HEK293 (cell line): ENCODE measurements around the gene TTC1.

Source experiments
- CTCF ChIA-PET: fragments of 350-600 bp; formaldehyde crosslinking; extraction: SDS; loops from one replicate; lab custom pipeline; 2021; ENCODE audit warnings: antibody characterized with exemption; lab: Yijun Ruan, JAX
- POLR2A ChIA-PET: fragments of 300-600 bp; formaldehyde crosslinking; extraction: SDS; loops from one replicate; lab custom pipeline; 2020; ENCODE audit warnings: antibody characterized with exemption, inconsistent platforms; lab: Yijun Ruan, JAX
- H3K27ac ChIP-seq: fragments of 200-500 bp; sonication (Bioruptor generic); 2 replicates; pipeline ENCODE4 v1.5.1; 2014; ENCODE audit warnings: low read depth, low read length, control low read depth, inconsistent platforms; ENCODE audit errors: extremely low read depth
- H3K36me3 ChIP-seq, 2 experiments: fragments of 200-500 bp in 1 of 2; sonication (Bioruptor generic) in 1 of 2; 1 replicate in 1 of 2; 2 replicates in 1 of 2; pipeline ENCODE4 v1.5.1; 2014 to 2017; ENCODE audit warnings: inconsistent platforms in 2 of 2, low read length in 2 of 2; ENCODE audit not compliant: control insufficient read depth in 2 of 2, insufficient read depth in 1 of 2
- H3K4me1 ChIP-seq: fragments of 200-500 bp; sonication (Bioruptor generic); 2 replicates; pipeline ENCODE4 v1.5.1; 2014; ENCODE audit warnings: mild to moderate bottlenecking, low read length, inconsistent platforms; ENCODE audit not compliant: control insufficient read depth, insufficient read depth
- H3K4me3 ChIP-seq: 2 replicates; pipeline ENCODE4 v1.5.1; 2011; ENCODE audit warnings: low read depth, mild to moderate bottlenecking, control low read depth, low read length, moderate library complexity
- H3K9me3 ChIP-seq: fragments of 200-500 bp; sonication (Bioruptor generic); 2 replicates; pipeline ENCODE4 v1.5.1; 2014; ENCODE audit warnings: low read depth, low read length, inconsistent platforms; ENCODE audit not compliant: control insufficient read depth, insufficient read depth
- ATF2 ChIP-seq: fragments of 450-650 bp; formaldehyde crosslinking; IDR thresholded peaks from 2 replicates; pipeline ENCODE4 v1.5.1; 2016; ENCODE audit warnings: missing biosample characterization, missing genetic modification characterization, low read depth
- BCL11A ChIP-seq: fragments of 450-650 bp; formaldehyde crosslinking; IDR thresholded peaks from 2 replicates; pipeline ENCODE4 v1.5.1; 2016; ENCODE audit warnings: low read depth, missing biosample characterization, missing genetic modification characterization
- BCL11B ChIP-seq: fragments of 450-650 bp; formaldehyde crosslinking; IDR thresholded peaks from 2 replicates; pipeline ENCODE4 v1.5.1; 2016; ENCODE audit warnings: low read depth, missing biosample characterization, missing genetic modification characterization
- EGR2 ChIP-seq: fragments of 450-650 bp; formaldehyde crosslinking; IDR thresholded peaks from 2 replicates; pipeline ENCODE4 v1.5.1; 2016; ENCODE audit warnings: low read depth, missing biosample characterization, missing genetic modification characterization
- GFI1B ChIP-seq: fragments of 450-650 bp; formaldehyde crosslinking; IDR thresholded peaks from 2 replicates; pipeline ENCODE4 v1.5.1; 2016; ENCODE audit warnings: missing biosample characterization, missing genetic modification characterization
- HOXD13 ChIP-seq: sonication (generic); formaldehyde crosslinking; IDR thresholded peaks from 2 replicates; pipeline ENCODE4 v1.8.0; 2022; ENCODE audit warnings: missing genetic modification reagents, borderline replicate concordance
- IKZF3 ChIP-seq: fragments of 450-650 bp; IDR thresholded peaks from 2 replicates; pipeline ENCODE4 v1.5.0; 2018; ENCODE audit warnings: missing biosample characterization, mild to moderate bottlenecking, missing genetic modification characterization, moderate library complexity
- KLF17 ChIP-seq: fragments of 450-650 bp; formaldehyde crosslinking; IDR thresholded peaks from 2 replicates; pipeline ENCODE4 v1.5.1; 2016; ENCODE audit warnings: missing biosample characterization, missing genetic modification characterization
- KLF7 ChIP-seq: fragments of 450-650 bp; formaldehyde crosslinking; IDR thresholded peaks from 2 replicates; pipeline ENCODE4 v1.5.1; 2016; ENCODE audit warnings: missing biosample characterization, missing genetic modification characterization, borderline replicate concordance
- MYNN ChIP-seq: fragments of 450-650 bp; formaldehyde crosslinking; IDR thresholded peaks from 2 replicates; pipeline ENCODE4 v1.5.1; 2016; ENCODE audit warnings: missing biosample characterization, missing genetic modification characterization, borderline replicate concordance
- OVOL3 ChIP-seq: fragments of 450-650 bp; formaldehyde crosslinking; IDR thresholded peaks from 2 replicates; pipeline ENCODE4 v1.5.1; 2016; ENCODE audit warnings: missing biosample characterization, missing genetic modification characterization
- REPIN1 ChIP-seq: fragments of 450-650 bp; formaldehyde crosslinking; IDR thresholded peaks from 2 replicates; pipeline ENCODE4 v1.5.1; 2017; ENCODE audit warnings: missing biosample characterization, missing genetic modification characterization, low read depth
- SP7 ChIP-seq: fragments of 450-650 bp; formaldehyde crosslinking; IDR thresholded peaks from 2 replicates; pipeline ENCODE4 v1.5.1; 2016; ENCODE audit warnings: missing biosample characterization, missing genetic modification characterization
- ZNF121 ChIP-seq: fragments of 450-650 bp; formaldehyde crosslinking; IDR thresholded peaks from 2 replicates; pipeline ENCODE4 v1.5.1; 2016; ENCODE audit warnings: missing biosample characterization, missing genetic modification characterization
- ZNF138 ChIP-seq: fragments of 450-650 bp; formaldehyde crosslinking; IDR thresholded peaks from 2 replicates; pipeline ENCODE4 v1.5.1; 2016; ENCODE audit warnings: missing biosample characterization, missing genetic modification characterization, borderline replicate concordance
- ZNF169 ChIP-seq: fragments of 450-650 bp; formaldehyde crosslinking; IDR thresholded peaks from 2 replicates; pipeline ENCODE4 v1.5.1; 2016; ENCODE audit warnings: missing biosample characterization, missing genetic modification characterization
- ZNF23 ChIP-seq: fragments of 450-650 bp; formaldehyde crosslinking; IDR thresholded peaks from 2 replicates; pipeline ENCODE4 v1.5.1; 2016; ENCODE audit warnings: missing biosample characterization, missing genetic modification characterization, borderline replicate concordance
- ZNF362 ChIP-seq: fragments of 450-650 bp; formaldehyde crosslinking; IDR thresholded peaks from 2 replicates; pipeline ENCODE4 v1.5.1; 2016; ENCODE audit warnings: missing biosample characterization, missing genetic modification characterization
- ZNF423 ChIP-seq: fragments of 450-650 bp; formaldehyde crosslinking; IDR thresholded peaks from 2 replicates; pipeline ENCODE4 v1.5.1; 2016; ENCODE audit warnings: missing biosample characterization, missing genetic modification characterization
- ZNF473 ChIP-seq: fragments of 450-650 bp; formaldehyde crosslinking; IDR thresholded peaks from 2 replicates; pipeline ENCODE4 v1.5.1; 2017; ENCODE audit warnings: missing biosample characterization, missing genetic modification characterization
- ZNF600 ChIP-seq: fragments of 450-650 bp; formaldehyde crosslinking; IDR thresholded peaks from 2 replicates; pipeline ENCODE4 v1.5.1; 2016; ENCODE audit warnings: missing biosample characterization, missing genetic modification characterization
- ZNF610 ChIP-seq: fragments of 450-650 bp; formaldehyde crosslinking; IDR thresholded peaks from 2 replicates; pipeline ENCODE4 v1.5.1; 2016; ENCODE audit warnings: missing biosample characterization, missing genetic modification characterization, borderline replicate concordance
- ZNF621 ChIP-seq: fragments of 450-650 bp; formaldehyde crosslinking; IDR thresholded peaks from 2 replicates; pipeline ENCODE4 v1.5.1; 2017; ENCODE audit warnings: missing biosample characterization, missing genetic modification characterization
- ZNF658 ChIP-seq: fragments of 450-650 bp; formaldehyde crosslinking; IDR thresholded peaks from 2 replicates; pipeline ENCODE4; 2016; ENCODE audit warnings: missing biosample characterization, missing genetic modification characterization
- ZNF707 ChIP-seq: fragments of 450-650 bp; formaldehyde crosslinking; IDR thresholded peaks from 2 replicates; pipeline ENCODE4 v1.5.1; 2016; ENCODE audit warnings: missing biosample characterization, missing genetic modification characterization
- ZNF830 ChIP-seq: fragments of 450-650 bp; IDR thresholded peaks from 2 replicates; pipeline ENCODE4 v1.5.0; 2018; ENCODE audit warnings: missing biosample characterization, missing genetic modification characterization, low read depth, mild to moderate bottlenecking, moderate library complexity
- TF ChIP-seq, protein P1 (sequence below): fragments of 450-650 bp; formaldehyde crosslinking; IDR thresholded peaks from 2 replicates; pipeline ENCODE4 v1.5.1; 2016; ENCODE audit warnings: missing biosample characterization, missing genetic modification characterization

TTC1 gene

GRCh38 chr5:160023908-160024630 is 15.1 kb downstream of the TTC1 start:
- POLR2A ChIA-PET, result no interaction called here
- no peaks in the 10 kb centered on the region for H3K9me3 ChIP-seq
- H3K4me3 ChIP-seq, result no peak overlapping the region
- H3K4me1 ChIP-seq, result 0 out of 2 replicates have a peak, but pooled peaks cover 9% of the 10 kb centered on the region
- CTCF ChIA-PET, result interaction anchor here (0.6 to 1.7 kb wide), 11 partner anchors 15 to 520 kb away, joined by 3 to 11 read pairs (median 3); partner anchors contain the start of genes FABP6 and TTC1
- TF ChIP-seq BCL11B (tag by site-specific recombination) (no peak), ZNF473 (tag by site-specific recombination) (no peak), KLF17 (tag by site-specific recombination) (no peak), ZNF707 (tag by site-specific recombination) (no peak), ZNF658 (tag by site-specific recombination) (no peak), ZNF121 (tag by site-specific recombination) (no peak), ZNF169 (no peak), ATF2 (tag by site-specific recombination) (no peak), MYNN (tag by site-specific recombination) (no peak), HOXD13 (CRISPR knock-in tag) (no peak), ZNF830 (tag by site-specific recombination) (no peak), ZNF138 (tag by site-specific recombination) (no peak), ZNF600 (no peak)
- peaks cover 26 to 53% of the 10 kb centered on the region in 2 experiments for H3K36me3 ChIP-seq
- H3K27ac ChIP-seq, result no peak overlapping the region

DNA sequence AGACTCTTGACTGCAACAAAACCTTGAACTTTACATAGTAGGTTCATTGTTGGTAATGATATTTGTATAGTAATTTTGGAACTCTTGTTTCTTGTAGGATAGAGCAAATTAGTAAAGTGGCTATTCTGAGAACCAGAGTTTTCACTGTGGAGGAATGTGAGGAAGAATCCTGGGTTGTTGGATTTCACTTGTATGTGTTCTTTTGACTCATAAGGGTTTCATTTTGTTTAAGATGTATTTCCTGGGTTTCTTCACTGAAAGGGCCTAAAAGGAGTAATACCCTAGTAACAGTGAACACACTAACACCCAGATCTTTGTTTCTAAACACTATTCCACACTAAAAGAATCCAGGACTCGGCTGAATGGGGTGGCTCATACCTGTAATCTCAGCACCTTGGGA is 20.1 kb downstream of the TTC1 start:
- Histone ChIP-seq H3K4me1 (no peaks in the 10 kb centered on the region), H3K4me3 (no peak overlapping the region), H3K36me3 (peaks cover 24 to 52% of the 10 kb centered on the region in 2 experiments), H3K9me3 (no peaks in the 10 kb centered on the region), H3K27ac (no peak overlapping the region)
- TF ChIP-seq IKZF3 (tag by site-specific recombination) (no peak), BCL11A (tag by site-specific recombination) (no peak), REPIN1 (no peak), ZNF621 (tag by site-specific recombination) (no peak), GFI1B (no peak), ZNF423 (tag by site-specific recombination) (no peak), KLF7 (tag by site-specific recombination) (no peak), ZNF362 (tag by site-specific recombination) (no peak), EGR2 (tag by site-specific recombination) (no peak), SP7 (tag by site-specific recombination) (no peak), ZNF610 (tag by site-specific recombination) (no peak), ZNF23 (tag by site-specific recombination) (no peak), OVOL3 (tag by site-specific recombination) (no peak)
- TF ChIP-seq, protein P1, sequence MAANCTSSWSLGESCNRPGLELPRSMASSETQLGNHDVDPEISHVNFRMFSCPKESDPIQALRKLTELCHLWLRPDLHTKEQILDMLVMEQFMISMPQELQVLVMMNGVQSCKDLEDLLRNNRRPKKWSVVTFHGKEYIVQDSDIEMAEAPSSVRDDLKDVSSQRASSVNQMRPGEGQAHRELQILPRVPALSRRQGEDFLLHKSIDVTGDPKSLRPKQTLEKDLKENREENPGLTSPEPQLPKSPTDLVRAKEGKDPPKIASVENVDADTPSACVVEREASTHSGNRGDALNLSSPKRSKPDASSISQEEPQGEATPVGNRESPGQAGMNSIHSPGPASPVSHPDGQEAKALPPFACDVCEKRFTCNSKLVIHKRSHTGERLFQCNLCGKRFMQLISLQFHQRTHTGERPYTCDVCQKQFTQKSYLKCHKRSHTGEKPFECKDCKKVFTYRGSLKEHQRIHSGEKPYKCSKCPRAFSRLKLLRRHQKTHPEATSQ, result no peak
- CTCF ChIA-PET, result no interaction called here
- POLR2A ChIA-PET, result no interaction called here
